Measurements from ENCODE around the gene ZAP70.

Gene ZAP70

DNA sequence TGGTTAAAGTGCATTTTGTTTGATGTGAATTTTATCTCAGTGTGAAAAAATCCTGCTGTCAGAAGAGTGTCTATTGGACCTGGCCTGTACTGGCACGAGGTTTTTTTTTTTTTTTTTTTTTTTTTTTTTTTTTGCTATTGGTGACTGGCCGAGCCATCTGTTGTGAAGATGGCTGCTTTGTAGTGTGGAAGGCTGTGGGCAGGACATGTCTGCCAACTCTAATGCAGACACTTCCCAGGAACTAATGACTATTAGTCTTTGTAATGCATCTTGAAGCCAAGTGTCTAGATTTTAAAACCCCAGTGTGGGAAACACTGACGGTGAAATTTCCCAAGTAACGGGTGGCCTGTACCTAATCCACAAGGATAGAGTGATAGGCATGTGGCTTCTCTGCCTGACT lies 34.3 kb downstream of the ZAP70 start:
- no peak for DNase-seq

DNA sequence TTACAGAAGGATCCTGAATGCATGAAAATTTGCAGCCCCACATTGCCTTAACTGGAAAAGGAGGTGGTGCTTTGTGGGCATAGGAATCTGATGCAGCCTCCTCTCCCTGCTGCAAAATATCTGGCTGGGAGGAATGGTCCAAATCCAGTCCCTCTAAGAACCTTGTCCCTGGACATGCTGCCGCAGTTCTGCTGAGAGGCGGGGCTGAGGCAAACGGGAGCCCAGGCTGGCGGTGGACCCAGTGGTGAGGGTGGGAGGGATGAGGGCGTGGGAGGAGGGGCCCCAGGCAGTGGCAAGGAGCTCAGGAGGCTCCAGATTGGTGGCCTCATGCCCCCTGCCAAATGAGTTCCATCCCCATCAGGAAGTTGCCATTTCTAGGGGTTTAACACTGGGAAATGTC lies 36.2 kb downstream of the ZAP70 start:
- no peak for DNase-seq

DNA sequence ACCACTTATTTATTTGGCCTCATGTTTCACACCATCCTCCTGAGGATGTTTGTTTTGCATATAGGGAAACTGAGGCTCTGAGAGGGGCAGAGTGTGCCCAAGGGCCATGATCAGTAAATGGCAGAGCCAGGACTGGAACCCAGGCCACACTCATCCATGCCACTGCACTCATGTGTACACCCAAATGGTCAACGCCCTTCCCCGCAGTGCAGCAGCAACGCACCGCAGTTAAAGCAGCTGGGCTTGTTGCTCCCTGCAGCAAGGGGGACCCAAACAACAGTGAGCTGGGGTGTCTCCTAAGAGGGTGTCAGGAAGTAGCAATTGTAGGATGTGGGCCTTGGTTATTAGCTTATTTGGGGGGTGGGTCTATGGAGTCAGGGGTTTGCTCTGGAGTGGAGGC lies 36.6 kb downstream of the ZAP70 start:
- DNase-seq, result no peak

DNA sequence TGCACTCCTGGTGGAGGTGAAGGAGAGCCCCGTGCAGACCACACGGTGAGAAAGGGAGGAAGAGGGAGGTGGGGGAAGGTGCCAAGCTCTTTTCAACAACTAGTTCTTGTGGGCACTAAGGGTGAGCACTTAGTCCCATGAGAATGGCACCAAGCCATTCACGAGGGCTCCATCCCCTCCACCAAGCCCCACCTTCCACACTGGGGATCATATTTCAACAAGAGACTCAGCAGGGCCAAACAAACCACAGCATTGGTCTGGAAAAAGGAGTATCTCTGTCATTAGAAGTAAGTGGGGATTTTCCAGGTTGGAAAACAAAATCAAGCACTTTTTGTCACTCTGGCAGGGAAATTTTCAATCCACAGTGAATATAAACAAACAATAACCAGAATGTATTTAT lies 38.4 kb downstream of the ZAP70 start:
- no peak for DNase-seq

DNA sequence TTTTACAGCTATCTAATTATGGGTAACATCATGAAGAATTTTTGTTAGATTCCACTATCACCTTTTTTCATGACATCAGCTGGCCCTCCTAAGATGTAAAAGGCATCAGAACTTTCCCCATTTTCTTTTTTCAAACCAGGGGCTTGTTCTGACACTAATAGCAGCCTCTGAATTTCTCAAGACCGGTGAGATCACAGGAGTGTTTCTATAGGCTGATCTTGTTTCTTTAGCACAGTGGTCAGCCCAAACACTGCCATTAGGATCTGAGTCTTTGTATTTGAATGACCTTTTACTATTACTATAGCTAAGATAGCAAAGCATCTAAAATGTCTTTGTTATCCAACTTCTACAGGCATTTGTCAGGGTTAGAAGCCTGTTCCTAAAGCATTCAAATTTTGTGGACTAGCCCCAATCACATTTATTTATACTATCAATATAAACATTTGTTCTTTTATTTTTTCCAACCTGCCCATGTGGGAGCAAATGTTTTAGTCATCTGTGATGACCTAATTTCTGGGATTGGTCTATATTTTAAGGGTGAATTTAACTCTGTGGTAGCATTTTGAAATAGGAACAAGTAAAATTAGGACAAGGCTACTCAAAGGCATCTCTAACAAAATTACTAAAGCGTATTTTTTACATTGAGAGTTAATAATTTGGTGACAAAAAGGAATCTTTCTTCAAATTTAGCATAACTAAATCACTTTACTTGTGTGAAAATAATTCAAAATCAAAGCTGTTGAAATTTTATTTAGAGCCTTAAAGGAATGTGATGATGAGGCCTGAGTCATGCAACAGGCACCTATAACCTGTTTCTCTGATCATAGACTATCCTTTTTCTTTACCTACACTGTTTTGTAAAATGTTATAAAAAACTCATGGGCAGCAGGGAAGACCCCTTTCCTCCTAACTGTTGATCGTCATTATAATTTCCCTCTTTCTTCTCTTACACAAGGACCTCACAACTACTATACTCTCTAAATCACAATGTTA lies 39.3 kb downstream of the ZAP70 start:
- DNase-seq, result no peak

DNA sequence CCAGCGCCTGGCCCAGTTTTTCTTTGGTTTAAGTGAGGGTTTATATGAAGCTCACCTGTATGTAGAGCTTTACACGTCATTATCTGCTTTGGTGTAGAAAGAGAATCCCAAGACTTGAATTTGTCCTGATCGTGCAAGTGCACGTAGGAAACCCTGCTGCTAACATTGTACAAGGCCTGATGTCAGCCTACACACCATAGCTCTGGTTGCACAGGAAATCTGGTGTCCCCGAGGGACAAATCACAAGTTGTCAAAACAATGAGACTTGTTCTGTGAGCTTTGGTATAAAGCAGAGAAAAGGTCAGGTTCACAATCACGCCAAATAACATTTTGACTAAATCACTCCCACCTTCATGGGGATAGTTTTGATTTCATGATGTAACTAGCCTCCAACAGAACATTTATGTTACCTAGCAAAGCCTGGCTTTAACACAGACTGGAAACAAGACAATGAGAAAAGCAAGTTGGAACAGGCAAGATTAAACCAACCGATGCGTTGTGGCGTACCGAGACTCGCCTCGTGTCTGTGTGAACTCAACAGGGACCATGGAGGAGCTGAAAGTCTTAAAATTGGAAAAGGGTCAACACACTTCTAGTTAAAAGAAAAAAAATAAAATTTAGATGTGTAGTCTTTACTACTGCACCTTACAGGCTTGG lies 41.4 kb downstream of the ZAP70 start:
- DNase-seq, result no peak

DNA sequence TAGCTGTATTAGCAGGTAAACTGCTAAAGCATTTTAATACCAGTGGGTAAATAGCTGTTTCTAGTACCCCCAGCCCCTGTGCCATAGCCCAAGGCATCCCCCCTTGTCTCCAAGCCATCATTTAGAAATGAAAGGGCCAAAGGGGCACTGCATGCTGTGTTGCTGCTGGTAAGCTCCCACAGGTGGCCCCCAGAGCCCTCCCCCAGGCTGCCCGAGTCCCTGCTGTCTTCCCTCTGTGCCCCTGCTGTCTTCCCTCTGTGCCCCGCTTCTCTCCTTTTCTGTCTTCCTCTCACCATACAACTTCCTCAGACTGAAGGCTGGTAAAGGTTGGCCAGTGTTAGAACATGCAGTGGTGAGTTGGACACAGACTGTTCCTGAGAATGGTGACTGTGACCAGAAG lies 42.1 kb downstream of the ZAP70 start:
- DNase-seq, result no peak

DNA sequence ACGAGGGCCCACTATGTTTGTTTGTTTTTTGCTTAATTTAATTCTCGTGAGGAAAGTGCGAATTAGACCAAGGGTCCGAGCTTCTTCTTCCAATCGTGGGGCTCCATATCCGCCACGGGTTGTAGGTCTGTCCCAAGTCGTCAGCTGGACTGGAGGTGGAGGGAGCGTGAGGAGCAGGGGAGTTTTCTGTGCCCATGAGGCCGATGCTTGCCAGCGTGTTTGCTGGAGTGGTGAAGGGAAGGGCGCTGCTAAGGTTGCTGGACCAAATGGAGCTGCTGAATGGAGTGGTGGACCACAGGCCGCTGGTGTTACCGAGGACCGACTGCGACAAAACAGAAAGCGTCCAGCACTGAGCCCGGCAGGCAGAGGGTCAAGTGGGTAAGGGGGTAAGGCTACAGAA lies 43.7 kb downstream of the ZAP70 start:
- DNase-seq, result no peak

DNA sequence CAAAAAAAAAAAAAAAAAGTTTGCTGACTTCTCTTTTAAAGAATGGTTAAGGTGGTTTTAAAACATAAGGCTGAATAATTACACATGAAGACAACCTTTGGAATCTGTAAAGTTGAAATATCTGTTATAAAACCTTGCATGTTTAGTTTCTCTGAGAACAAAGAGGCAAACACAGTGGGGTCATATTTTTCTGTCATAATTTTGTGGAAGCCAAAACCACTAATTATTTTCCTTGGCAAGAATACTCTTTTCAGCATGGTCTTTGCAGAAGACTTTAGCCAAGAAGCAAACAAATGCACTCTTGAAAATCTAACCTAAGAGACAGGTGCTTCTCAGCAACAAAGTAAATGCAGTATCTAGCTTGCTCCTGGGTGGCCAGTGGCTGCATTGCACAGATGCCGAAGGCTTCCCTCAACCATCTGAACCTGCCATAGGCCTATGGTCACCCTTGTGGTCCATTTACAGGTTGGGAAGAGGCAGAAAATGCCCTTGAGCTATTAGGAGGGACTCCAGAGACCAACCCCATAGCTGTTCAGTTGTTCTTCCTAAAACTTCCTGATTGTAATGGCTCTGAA lies 44.8 kb downstream of the ZAP70 start:
- no peak for DNase-seq

DNA sequence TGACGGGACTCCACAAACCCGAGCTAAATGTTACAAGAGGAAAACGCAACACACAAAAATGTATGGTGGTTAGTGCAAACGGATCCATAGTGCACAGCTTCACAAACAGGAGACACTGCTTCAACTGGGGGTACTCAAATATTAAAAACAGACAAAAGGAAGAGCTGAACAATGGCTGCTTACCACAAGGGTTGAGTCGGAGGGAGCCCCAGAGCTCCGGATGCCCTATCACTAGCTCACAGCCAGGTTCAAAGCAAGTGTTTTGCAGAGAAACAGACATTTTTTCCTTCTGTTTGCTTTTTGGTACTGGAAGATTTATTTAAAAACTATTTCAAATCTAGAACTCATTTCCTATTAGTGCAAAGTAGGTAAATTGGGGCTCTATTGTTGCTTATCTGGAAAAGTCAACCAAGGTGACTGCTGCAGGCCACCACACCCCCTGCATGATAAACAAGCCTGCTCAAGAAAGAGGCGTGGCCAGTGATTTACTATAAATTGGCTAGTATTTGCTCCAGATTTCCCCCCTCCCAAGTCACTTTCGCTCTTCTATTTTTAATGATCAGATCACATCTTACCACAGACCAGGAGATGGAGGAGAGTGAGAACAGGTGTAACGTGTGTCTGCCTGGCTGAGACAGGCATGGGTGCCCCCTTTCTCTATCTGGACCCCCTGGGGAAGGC lies 46.5 kb downstream of the ZAP70 start:
- no peak for DNase-seq

DNA sequence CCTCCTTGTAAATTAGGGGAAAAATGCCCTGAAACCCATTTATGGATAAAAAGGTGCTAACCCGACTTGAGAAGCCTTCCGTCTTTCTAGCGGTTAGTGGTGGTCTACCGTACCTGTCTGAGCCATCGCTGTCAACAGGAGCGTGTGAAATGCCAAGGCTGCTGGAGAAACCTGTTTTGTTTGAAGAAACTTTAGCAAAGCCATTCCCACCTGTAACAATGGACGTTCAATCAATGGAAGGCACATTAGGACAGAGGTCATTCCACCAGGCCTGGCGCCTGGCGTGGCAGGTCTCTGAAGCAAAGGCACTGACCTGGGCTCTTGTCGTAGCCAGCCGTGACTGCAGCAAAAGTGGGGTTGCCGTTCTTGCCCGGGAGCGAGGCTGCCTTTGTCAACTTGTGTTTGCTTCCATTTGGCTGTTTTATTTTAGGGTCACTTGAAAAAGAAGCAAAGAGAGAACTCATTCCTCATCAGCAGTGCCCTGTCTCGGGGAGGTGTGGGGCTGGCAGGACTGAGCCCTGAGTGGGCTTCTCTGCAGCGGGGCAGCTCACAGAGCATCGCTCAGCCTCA lies 47.2 kb downstream of the ZAP70 start:
- no peak for DNase-seq

DNA sequence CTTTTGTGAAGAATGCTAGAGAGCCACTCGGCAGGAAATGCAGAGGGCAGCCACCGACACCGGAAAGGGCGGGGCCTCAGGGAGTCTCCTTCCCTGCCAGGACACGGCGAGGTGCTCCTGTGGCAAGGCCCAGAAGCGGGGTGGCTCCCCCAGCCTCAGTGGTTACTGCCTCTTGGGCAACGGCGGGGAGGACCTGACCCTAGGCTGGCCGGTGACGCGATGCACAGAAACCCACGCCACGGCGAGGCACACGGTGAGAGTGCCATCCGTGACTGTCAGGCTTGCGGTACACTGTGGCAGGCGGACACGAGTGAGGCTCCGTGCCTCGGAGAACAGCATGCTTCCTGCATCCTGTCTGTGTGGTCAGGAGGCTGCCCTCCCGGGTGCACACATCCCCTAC lies 47.8 kb downstream of the ZAP70 start:
- DNase-seq, result no peak

DNA sequence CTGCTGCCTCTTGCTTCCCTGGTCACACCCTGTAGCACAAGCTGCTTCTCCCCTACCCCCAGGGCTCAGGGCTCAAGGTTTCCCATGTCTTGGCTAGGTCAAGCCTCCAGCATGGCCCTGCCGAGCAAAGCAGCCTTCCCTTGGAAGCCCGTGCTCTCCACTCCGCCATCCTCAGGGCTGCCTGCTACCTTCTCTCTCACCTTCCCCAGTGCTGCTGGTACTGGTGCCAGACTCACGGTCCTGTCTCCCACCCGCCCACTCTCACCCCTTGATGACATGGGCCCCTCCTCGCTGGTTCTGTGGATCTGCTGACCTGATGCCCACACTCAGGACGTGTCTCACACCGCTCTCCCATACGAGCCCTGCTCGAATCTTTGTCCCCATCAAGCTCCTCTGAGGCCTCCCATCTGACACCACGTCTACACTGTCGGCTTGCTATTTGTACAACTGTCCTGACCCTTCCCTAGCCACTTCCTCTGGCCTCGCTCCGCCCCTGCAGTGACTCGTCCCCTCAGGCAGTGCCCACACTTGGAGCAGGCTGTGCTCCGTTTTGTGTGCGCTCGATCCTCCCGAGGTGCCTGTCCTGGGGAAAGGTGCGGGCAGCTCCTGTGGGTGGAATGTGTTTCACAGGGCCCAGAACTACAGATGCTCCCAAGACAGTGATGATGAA lies 49.9 kb downstream of the ZAP70 start:
- no peak for DNase-seq

DNA sequence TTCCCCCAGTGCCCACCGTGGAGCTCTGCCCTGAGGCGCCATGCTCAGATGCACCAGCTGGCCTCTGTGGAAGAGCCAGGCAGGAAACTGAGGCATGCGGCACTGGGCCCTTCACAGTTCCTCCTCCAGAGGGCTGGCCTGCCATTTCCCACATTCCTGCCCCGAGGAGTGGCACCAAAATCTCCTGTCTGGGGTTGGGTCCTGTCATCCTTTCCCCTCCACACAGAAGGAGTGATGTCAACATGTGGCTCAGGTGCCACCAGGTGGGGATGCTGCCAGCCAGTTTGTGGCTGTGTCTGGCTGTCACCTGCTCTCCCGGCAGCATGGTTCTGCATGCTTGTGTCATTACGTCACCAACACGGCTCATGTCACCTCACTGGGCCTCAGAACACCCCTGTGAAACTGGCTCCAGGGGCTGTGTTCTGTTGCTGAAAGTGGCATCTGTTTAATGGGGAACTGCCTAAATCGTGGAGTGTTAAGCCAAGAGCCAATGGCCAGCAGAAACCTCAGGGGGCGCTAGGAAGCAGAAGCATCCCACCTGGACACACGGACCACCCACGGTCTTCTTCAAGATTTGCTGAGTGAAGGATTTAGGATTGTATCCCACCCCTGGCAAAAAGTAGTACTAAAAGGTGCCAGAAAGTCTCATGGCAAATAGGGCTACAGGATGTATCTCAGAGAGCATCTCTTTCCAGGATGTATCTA lies 51.3 kb downstream of the ZAP70 start:
- no peak for DNase-seq

DNA sequence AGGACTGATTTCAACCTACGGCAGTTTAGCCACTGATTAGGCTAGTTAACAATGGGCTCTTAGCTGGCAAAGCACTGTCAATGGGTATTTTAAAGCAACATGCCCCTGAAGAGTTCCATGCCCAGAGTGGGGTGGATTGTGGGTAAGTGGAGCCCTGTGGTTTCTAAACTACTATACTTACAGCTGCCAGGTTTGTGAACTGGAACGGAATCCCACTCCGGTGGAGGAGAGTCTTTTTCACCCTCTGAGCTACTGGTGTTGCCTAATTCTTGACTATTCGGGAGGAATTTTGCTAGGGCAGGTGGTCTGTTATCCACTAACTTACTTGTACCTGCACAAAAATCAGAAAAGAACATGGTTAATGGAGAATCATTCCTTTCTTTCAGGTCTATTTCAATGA lies 52.6 kb downstream of the ZAP70 start:
- DNase-seq, result no peak

DNA sequence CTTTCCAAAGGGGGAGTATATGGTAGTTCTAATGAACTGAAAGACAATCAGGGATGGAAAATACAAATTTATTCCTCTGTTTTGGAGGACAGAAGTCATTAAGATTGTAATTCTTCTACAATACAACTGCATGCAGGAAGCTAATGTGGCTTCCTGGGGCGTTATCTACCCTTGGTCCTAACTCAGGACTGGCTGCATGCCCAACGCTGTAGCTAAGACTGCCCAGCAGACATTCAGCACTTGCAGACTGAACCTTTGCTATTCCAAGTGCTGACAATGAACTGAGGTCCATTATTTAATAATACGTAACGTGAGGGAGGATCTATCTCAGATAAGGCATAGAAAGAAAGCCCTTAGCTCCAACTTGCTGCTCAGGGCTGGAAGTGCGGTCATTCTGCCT lies 53.2 kb downstream of the ZAP70 start:
- no peak for DNase-seq

DNA sequence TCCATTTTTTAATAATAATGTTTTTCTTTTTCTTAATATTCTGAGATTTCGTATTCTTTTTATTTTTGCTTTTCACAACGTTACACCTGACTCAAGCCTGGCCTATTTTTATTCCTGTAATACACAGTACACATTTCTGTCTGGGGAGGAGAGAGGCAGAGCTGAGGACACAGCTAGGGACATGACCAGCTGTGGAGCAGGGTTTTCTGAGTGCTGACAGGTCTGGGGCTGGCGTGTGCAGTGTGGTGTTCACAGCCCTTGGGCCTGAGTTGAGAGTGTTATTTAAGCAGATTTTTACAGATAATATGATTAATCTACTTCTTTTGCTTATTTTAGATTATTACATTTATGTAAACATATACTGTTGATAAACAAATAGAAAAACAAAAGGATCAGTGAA lies 55.9 kb downstream of the ZAP70 start:
- DNase-seq, result no peak

DNA sequence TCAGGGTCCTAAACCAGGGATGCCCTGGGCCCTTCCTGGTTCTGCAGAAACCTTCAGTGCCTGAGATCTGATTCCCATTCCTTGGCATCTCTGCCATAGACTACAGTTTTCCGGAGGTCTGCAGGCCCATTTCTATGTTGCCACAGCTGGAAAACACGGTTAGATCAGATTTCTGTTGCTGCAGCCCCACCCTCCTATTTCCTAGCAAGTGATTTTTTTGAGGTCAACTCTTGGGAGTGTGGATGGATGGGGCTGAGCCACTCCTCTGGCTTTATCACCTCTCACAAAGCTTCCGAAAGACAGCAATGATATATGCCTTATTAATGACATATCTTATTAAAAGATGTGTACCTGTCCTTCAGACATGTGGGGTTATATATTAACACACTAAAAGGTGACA lies 56.3 kb downstream of the ZAP70 start:
- no peak for DNase-seq

DNA sequence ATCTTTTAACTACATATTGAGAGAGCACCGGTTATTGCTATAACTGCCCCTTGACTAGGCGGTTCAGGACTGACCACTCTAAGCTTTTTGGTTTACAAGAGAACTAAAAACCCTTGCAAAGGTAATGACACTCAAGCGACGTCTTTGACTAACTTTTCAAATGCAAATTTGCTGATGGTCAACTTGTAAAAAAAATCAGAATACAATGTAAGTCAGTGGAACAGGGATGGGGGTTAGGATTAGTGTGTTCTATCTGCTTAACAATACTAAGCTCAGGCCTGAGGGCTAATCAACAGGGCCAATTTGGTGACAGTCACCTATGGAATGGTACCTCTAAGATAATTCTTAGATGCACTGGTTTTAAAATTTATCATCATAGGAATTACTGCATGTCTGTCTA lies 57.1 kb downstream of the ZAP70 start:
- no peak for DNase-seq

DNA sequence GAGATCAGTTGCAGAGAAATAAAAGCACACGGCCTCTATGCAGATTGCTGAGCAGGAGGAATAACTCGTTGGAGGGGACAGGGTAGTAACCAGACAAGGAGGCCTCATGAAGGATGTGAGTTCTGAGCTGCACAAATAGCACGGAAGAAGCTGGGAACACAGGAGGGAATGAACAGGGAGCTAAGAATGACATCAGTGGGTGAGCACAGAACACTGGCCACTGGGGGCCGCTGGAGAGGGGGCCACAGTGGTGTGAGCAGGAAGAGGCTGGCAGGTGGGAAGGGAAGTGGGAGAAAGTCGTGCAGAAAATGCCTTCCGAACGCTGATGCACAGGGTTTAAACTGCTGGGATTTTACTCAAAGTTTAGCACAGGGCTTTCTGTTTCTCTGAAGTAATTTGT lies 61.0 kb downstream of the ZAP70 start:
- peak in 3 of 58 donors; percentile 11 to 18 (median 14) for DNase-seq
